Spleen (tissue), 7 donors: Measurements from ENCODE around the gene RIMBP2.

Experiments used
- CTCF ChIP-seq, 11 experiments: fragments of 200-600 bp in 7 of 11; fragments of 450-650 bp in 4 of 11; sonication (generic) in 4 of 11; IDR thresholded peaks in 8 of 11; conservative IDR thresholded peaks in 3 of 11; 1 replicate in 7 of 11; 2 replicates in 4 of 11; pipeline versions ENCODE4 v1.4.0 to v1.8.0; 2016 to 2021; ENCODE audit warnings: antibody characterized with exemption in 11 of 11, inconsistent platforms in 4 of 11, mild to moderate bottlenecking in 1 of 11
- POLR2AphosphoS5 ChIP-seq, 3 donors: sonication (generic); formaldehyde crosslinking; IDR thresholded peaks; one replicate each; pipeline ENCODE4 v1.5.1; 2017; ENCODE audit warnings: antibody characterized with exemption in 3 of 3
- donor health status: DM: no; HTN: no; CAD: no; lungs with moderate emphysema.
- donor health status: DM: no; HTN: no; CAD: no.
- donor health status: DM: no; HTN: no; CAD: no.

DNA sequence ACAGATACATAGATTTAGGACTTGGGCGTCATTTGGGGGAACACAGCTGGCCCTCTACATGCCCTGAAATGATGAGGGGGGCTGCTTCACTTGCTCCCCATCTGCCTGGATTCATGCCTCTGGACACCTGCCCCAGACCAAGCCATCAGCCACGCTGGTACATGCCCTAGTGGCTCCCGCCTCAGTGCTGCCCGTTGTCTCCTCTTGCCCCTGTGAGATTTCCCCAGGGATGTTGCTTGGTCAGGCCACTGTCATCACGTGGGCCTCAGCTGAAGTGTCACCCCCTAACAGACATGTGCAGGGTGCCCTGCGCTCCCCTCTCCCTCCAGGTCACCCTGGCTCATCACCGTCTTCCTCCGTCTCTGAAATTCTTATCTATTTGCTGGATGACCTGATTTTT is 220.9 kb downstream of the RIMBP2 start:
- TF ChIP-seq CTCF (IDR thresholded peaks at IDR 0.05 in 8 of 11, conservative IDR thresholded peaks at IDR 0.05 in 3 of 11) (no peak), POLR2AphosphoS5 (IDR thresholded peaks at IDR 0.05) (no peak)
